Omental fat pad (tissue), 4 donors: Measurements from ENCODE around the gene VKORC1L1. TPM values are rescaled to one million over a fixed set of nuclear protein-coding genes. Genes with fewer than 3 reads are reported as not detected.
"Not testable (repeated sequence)": the region's sequence is repeated elsewhere in the genome, so short reads cannot be mapped to it uniquely, and the experiment has no call there.

Experiments
- ATAC-seq: fragments of 150-250 bp; one replicate; pipeline ENCODE4 v1.9.1; 2016; ENCODE audit warnings: mild to moderate bottlenecking, moderate library complexity; ENCODE audit not compliant: low FRiP score
- DNase-seq: peaks from one replicate; pipeline ENCODE4 v3.0.0-alpha.2; 2019; ENCODE audit warnings: low spot score
- total RNA-seq, 4 donors: library from RNA; depleted of rRNA; stranded (reverse); fragments of >200 nt; gene quantifications; one replicate each; pipeline ENCODE4 v1.1.0, GENCODE V29; 2016
- TF ChIP-seq, protein P1 (sequence below), 3 donors: fragments of 450-650 bp; IDR thresholded peaks; one replicate each; pipeline ENCODE4 v1.5.1; 2016 to 2017; ENCODE audit warnings: antibody characterized with exemption in 3 of 3, mild to moderate bottlenecking in 3 of 3, moderate library complexity in 2 of 3

The VKORC1L1 gene
- total RNA-seq, 4 donors from 2014 or later, result 32.5 to 123 (median 51.5) TPM

DNA sequence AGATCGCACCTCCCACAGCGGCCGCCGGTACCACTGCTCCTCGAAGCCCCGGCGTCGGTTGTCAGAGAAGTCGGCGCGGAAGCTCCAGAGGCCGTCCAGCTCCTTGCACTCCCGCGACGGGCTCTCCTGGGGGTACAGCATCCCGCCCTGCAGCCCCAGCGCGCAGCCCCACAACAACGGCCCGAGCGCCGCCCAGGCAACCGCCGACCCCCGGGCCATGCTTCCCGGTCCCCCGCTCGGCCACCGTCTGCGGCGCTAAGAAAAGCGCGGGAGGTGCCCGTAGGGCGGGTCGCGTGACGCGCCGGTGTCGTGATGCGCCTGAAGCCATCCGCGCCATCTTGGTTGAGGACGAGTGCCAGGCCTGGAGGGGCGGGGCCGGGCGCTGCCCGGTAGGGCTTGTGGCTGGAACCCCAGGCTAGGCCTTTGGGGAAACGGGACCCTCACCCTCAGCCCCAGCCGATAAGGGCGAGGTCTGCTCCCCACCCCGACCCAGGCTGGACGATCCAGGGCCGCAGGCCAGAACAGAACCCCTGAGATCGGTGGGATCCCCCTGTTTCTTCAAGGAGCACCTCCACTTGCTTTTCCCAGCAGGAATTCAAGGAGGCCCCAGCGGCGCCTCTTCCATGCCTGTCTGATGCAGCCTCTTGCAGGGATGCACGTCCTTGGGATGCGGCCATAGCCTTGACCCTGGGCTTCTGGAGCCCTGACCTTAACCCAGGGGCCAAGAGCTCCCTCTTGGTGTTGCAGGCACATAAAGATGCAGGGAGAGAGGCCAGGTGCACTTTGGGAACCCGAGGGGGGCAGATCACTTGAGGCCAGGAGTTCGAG, 109.3 kb downstream of the VKORC1L1 start, which contains the start of gene GUSB:
Gene GUSB (minus strand): TSS at position 249 of the 828 bp plus-strand sequence. CDS start 30 bp downstream, at position 219.
- ATAC-seq (peak; percentile 95), DNase-seq (peak; percentile 67)
- TF ChIP-seq, protein P1, sequence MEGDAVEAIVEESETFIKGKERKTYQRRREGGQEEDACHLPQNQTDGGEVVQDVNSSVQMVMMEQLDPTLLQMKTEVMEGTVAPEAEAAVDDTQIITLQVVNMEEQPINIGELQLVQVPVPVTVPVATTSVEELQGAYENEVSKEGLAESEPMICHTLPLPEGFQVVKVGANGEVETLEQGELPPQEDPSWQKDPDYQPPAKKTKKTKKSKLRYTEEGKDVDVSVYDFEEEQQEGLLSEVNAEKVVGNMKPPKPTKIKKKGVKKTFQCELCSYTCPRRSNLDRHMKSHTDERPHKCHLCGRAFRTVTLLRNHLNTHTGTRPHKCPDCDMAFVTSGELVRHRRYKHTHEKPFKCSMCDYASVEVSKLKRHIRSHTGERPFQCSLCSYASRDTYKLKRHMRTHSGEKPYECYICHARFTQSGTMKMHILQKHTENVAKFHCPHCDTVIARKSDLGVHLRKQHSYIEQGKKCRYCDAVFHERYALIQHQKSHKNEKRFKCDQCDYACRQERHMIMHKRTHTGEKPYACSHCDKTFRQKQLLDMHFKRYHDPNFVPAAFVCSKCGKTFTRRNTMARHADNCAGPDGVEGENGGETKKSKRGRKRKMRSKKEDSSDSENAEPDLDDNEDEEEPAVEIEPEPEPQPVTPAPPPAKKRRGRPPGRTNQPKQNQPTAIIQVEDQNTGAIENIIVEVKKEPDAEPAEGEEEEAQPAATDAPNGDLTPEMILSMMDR (IDR thresholded peaks at IDR 0.05), result no peak

DNA sequence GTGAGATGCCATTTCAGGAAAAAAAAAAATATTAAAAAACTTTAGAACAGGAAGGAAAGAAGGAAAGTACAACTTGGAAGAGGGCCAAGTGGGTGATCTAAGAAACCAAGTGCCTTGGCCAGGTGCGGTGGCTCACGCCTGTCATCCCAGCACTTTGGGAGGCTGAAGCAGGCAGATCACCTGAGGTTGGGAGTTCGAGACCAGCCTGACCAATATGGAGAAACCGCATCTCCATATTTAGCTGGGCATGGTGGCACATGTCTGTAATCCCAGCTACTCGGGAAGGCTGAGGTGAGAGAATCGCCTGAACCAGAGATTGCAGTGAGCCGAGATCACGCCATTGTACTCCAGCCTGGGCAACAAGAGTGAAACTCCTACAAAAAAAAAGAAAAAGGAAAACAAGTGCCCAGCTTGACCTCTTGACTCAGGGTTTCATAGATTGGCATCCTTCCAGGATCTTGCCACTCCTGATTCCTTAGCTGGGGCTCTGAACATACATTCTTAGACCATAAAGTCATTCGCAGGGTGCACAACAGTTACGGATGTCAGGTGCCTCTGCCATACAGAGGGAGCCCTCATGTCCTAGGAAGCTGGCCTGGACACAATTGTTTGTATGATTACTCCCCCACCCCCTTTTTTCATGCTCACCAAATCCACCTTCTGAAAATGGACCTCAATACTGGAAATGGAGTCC, 111.2 kb downstream of the VKORC1L1 start:
- TF ChIP-seq, protein P1 (IDR thresholded peaks at IDR 0.05), result no peak
- DNase-seq (no peak), ATAC-seq (no peak)

DNA sequence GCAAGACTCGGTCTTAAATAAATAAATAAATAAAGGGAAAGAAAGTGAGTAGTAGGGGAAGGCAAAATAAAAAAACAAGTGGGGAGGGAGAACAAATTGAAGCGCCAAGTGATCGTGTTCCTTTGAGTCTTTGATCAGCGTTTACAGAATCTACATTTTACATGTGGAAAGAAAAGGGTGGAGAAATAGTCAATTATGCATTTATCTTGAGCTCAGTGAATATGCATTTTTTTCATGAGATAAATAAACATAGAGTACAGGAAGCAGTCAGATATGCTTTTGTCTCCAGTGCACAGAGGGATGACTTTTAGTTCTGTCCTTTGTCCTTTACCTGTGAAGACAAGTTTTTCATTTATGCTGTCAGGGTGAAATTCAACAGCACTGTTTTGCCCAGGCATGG, 115.2 kb downstream of the VKORC1L1 start:
- TF ChIP-seq, protein P1 (IDR thresholded peaks at IDR 0.05), result no peak
- DNase-seq, result no peak
- ATAC-seq, result no peak

GRCh38 chr7:65988503-65988902, 115.6 kb downstream of the VKORC1L1 start:
- not testable (repeated sequence) for DNase-seq, ATAC-seq

DNA sequence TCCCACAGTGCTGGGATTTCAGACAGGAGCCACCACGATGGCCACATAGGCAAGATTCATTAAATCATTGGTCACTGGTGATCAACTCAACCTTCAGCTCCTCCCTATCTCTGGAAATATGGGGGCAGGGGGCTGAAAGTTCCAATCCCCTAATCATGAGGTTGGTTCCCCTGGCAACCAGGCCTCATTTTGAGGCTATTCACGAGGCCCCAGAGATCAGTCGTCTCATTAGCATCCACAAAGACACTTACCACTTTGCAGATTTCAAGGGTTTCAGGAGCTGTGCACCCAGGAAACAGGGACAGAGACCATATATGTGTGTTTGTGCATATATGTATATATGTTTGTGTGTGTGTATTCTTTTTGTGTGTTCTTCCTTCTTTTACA, 116.8 kb downstream of the VKORC1L1 start:
- DNase-seq (no peak), ATAC-seq (no peak)
- TF ChIP-seq, protein P1 (IDR thresholded peaks at IDR 0.05), result no peak

- not testable (repeated sequence) for DNase-seq
Measured at GRCh38 chr7:65991829-65992228, 119.0 kb downstream of the VKORC1L1 start.

DNA sequence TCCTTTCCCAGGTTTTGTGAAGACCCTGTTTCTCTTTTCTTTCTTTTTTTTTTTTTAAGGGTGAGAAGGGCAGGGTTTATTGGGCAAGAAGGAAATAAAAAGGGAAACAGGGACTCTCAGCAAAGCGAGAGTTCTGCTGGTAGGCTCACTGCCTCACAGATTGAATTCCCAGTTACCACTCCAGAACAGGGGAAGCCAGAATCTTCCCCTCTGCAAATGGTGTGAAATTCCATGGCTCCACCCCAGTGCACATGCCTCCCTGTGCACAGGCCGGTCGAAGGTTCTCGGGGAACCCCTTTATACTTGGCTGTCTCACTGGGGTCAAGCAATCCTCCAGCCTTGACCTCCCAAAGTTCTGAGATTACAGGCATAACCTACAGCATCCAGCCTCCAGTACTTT, 119.7 kb downstream of the VKORC1L1 start:
- ATAC-seq, result no peak
- DNase-seq, result no peak
- TF ChIP-seq, protein P1 (IDR thresholded peaks at IDR 0.05), result no peak

More at GRCh38 chr7:65991829-65992228, 119.0 kb downstream of the VKORC1L1 start:
- ATAC-seq, result not testable (repeated sequence)

DNA sequence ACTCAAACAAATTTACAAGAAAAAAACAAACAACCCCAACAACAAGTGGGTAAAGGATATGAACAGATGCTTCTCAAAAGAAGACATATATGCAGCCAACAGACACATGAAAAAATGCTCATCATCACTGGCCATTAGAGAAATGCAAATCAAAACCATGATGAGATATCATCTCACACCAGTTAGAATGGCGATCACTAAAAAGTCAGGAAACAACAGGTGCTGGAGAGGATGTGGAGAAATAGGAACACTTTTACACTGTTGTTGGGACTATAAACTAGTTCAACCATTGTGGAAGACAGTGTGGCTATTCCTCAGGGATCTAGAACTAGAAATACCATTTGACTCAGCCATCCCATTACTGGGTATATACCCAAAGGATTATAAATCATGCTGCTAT, 122.1 kb downstream of the VKORC1L1 start:
- not testable (repeated sequence) for DNase-seq

DNA sequence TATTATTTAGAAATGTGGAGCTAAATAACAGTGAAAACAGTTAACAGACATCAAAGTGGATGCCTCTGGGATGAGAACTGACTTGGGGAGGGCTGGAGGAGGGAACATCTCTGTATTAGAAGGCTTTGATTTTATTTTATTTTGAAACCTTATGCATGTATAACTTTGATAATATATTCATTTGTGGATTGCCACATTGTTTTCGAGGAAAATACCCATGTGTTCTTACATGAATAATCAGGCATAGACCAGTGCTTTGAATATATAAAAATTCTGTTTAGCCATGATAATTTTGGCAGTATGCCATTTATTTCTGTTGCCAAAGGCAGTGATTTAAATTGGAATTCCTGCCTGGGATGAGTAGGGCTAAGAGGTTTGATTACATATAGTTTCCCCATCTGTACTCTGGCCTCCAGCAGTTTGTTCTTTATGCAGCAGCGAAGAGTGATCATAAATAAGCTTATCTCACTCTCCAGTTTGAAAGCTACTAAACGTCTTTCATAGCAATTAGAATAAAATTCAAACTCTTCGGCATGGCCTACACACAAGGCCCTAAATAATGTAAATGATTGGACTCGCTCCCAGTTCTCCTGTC, 128.0 kb downstream of the VKORC1L1 start:
- not testable (repeated sequence) for DNase-seq, ATAC-seq

More for the DNA sequence above, 122.1 kb downstream of the VKORC1L1 start:
- not testable (repeated sequence) for ATAC-seq

GRCh38 chr7:66005115-66005671, 132.3 kb downstream of the VKORC1L1 start:
- not testable (repeated sequence) for ATAC-seq, DNase-seq
